Left renal pelvis (tissue), 4 donors: ENCODE data around the gene CAB39. TPM values are rescaled to one million over a fixed set of nuclear protein-coding genes. Genes with fewer than 3 reads are reported as not detected.
A peak's percentile ranks its signal among the peaks of the same experiment; 100 is the strongest.

ENCODE experiments used
- DNase-seq, 4 donors: peaks; one replicate each; pipeline ENCODE4 v3.0.0-alpha.2; 2013; ENCODE audit warnings: low read depth in 4 of 4, low spot score in 3 of 4
- polyA plus RNA-seq, 4 donors: library from polyadenylated mRNA; unstranded; fragments of 120-200 nt; gene quantifications; one replicate each; pipeline ENCODE4 v1.2.1, GENCODE V29; 2013; ENCODE audit not compliant: insufficient read length in 4 of 4

CAB39 gene
- polyA plus RNA-seq, 4 donors, result 52.1 to 102 (median 87.7) TPM

DNA sequence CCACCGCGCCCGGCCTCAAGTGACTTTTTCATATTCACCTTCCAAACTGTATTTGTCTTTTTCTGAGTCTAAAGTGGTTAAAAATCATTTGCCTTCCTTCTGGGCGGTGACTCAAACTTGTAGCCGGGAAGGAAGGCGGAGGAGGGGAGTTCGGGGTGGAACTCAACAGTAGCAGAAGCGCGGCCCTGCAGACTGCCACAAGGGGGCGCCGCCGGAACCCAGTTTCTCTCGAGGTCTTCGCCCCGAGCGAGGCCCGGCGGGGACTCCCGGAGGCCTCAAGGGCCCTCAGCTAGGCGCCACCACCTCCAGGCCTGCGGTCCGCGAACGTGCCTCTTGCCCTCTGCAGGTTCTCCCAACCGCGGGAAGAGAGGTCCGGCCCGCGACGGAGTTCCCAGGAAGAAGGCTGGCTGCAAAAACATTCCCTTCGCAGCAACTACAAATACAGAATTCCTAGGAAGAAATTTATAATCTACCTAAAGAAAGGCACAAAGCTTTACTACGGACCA lies 135.3 kb downstream of the CAB39 start:
- DNase-seq, result no peak

DNA sequence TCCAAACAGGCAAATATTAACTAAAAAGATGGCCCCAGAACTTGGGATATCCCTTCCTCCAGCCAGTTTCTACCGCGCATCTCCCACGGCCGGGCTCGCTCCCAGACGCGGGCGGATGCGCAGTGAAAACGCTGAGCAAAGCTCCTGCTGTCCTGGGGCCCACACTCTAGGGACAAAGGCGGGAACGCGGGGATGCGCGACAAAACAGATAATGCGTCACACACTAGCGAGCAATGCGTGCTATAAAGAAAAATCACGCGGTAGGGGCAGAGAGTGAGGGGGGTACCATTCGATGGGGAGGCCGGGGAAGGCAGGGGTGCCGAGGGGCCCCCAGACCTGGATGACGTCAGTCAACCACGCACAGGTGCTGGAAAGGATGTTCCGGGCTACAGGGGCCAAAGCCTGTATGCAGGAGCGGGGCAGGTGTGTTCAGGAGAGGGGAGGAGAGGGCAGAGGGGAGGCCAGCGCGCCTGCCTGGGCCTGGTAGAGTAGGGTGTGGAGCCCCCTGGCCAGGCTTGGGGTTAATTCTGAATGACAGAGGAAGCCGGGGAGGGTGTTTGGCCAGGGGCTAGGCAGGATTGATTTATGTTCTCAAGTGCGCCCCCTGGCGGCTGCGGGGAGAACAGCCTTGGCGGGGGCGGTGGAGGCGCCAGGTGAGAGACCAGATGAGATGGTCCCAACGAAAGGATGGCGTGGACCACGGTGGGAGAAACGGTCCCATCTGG lies 137.2 kb downstream of the CAB39 start:
- no peak for DNase-seq

DNA sequence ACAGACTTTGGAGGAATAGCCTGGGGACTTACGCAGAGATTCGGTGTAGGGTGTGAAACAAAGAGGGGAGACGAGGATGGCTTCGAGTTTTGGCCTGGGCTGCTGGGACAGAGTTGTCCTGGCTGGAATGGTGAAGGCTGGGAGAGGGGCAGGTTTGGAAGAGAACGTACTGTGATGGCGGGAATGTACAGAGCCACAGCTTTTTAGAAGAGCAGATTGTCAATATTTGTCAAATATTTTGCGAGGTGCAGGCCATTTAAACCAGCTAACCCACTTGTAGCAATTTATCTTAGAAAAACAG lies 137.7 kb downstream of the CAB39 start:
- DNase-seq, result no peak

DNA sequence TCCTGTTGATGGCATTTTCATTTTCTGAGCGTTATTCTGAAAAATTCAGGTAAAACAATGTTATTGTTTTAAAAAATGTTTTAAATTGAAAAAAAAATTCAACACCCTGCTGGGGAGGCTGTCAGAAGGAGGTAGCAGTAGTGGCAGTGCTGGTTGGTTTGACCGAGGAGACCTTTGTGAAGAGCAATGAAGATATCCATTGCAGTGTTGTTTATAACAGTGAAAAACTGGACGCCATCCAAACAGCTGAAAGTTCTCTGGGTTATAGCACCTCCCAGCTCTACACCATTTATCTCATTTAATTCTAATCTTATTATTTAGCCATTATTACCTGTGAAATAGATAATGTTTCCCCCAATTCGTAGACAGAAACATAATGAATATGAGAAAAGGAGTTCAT lies 139.5 kb downstream of the CAB39 start:
- DNase-seq, result no peak

DNA sequence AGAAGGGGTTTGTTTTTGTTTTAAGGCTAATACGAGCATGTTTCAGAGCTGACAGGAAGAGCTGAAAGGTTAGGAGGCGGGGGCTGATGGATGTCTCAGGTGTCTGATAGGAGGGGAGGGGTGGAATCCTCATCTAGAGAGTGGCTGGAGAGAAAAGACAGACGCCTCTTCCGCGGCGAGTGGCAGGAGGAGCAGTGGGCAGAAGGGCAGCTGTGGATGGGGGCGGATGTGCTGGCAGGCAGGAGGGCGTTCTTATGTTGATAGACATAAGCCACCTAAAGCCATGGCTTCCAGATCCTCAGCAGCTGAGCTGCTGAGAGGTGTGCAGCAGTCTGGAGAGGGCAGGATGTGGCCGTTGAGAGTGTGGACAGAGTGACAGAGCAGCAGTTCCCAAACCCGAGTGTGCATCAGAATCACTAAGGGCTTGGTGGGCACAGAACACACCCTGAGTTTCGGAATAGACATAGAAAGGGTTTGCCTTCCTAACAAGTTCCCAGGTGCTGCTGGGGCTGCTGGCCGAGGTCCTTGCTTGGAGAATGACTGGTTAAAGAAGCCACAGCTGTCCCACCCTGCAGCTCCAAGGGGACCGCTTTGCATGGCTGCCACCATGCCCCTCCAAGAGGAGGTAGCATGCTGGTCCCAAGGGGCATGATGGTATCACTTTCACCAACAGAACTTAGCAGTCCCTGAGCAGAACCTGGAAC lies 149.1 kb downstream of the CAB39 start:
- DNase-seq, result no peak

DNA sequence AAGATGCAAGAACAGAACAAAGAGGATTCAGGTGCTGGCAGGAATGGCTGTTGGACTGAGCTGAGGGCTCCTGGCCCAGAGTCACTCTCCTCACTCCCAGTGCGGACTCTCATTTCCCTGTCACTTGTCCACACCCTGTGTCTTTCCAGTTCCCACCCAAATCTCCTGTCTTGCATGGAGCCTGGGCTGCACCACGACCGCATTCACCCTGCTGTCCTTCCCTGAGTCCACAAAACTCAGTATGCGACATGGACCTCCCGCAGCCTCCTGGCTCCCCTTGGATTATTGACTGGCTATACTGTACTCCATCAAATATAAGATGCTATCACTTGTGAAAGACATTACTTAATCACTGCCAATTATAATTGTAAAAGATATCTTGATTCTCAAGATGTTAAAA lies 149.7 kb downstream of the CAB39 start:
- no peak for DNase-seq

DNA sequence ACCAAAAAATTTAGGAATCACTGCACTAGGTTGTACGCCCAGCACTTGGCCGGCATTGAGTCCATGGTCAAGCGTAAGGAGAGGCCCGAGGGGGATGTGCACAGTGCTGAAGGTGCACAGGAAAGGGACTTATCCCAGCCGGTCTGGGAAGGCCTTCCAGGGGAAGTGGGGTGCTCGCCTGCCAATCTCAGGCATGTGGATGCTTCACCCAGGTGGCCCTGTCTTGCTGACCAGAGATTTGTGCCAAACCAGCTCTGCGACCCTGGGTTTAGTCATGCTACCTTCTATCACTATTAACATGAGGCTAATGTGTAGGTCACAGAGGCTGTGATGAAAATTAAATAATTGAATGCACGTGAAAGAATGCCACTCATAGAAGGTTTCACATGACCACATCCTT lies 150.4 kb downstream of the CAB39 start:
- DNase-seq, result no peak

DNA sequence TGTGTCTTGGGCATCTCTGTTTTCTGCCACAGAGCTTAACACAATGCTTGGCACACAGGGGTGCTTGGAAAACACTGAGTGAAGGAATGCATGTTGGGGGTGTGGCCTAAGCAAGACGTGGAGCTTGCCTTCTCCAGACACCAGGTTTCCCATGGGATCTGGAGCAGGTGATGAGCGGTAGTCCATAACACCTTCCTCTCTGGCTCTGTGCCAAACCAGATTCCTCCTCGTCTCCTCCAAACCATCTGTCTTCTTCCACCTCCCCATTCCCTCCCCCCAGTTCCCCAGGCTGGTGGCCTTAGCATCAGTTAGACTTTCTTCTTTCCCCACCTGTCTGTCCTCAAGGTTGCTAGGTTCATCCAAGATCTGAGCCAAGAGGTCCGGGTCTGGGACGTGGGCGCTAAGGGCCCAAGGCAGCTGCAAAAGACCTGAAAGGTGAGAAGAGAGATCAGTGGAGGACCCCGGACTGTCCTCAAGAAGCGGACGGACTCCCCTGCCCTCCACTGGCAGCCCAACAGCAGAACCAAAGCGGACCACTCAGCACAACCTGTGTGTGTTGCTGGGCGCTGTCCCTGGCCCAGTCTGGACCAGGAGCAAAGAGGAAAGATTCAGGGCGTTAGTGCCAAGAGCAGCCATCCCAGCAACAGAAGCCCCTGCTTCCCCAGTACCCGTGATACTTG lies 150.9 kb downstream of the CAB39 start:
- DNase-seq, result no peak

DNA sequence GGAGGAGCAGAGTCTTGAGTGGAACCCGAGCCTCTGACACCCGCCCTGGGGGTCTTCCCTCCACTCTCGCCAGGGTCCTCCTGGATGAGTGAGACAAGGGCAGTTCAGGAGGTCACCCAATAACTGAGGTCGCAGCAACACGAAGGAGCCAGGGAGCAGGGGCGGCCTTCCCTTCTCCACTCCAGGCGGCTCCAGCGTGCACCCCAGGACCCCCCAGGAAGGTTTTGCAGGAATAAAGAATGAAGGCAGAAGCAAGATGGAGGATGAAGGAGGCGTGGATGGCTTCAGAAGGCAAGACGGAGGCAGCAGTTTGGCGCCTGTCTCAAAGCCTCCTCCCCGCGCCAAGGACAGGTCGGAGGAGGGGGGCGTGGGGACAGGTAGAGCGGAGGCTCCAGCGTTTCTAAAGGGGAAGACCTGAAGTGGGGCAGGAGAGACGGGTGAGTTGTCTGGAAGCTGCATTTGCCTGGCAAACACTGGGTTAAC lies 151.5 kb downstream of the CAB39 start:
- DNase-seq, result no peak

DNA sequence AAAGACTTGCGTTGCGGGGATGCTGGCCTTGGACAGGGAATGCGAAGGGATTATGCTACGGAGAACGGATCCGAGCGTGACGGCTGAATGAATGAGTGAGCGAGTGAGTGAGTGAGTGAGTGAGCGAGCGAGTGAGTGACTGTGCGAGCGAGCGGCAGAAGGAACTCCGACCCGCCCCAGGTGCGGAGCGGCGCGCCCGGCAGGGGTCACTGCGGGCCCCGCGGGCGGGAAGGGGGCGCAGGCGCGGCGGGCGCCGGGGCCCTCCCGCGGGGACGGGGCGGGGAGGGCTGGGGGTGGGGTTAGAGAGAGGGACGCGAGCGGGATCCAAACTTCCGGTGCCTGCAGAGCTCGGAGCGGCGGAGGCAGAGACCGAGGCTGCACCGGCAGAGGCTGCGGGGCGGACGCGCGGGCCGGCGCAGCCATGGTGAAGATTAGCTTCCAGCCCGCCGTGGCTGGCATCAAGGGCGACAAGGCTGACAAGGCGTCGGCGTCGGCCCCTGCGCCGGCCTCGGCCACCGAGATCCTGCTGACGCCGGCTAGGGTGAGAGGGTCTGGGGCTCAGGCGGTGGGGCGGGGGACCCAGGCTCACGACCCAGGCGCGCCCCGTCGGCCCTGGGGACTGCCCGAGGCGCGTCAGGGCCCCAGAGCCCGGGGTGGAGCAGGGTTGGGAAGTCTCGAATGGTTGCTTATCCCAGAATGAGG lies 152.1 kb downstream of the CAB39 start, which contains the start of gene ITM2C:
TSS of gene ITM2C (plus strand) at position 338 of the 702 bp plus-strand sequence. CDS start at position 422, 84 bp downstream.
- no peak for DNase-seq

DNA sequence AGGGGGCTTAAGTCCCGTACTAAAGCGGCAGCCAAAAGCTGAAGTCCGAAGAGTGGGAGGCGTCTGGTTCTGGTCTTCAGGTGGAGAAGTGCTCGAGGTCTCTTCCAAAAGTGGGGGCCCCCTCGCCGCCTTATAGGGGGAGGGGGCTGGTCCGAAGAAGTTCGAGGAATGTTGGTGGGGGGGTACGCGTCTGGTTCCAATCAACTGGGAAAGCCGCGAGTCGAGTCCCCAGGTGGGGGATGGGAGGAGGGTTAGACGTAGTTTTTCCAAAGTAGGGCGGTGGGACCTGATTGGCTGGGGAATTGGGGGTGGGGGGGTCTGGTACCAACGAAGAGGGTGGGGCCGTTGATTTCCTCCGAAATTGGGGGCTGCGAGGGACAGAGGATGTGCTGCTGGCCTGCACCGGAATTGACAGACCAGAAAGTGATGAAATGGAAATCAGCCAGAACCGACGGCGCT lies 152.7 kb downstream of the CAB39 start:
- no peak for DNase-seq

DNA sequence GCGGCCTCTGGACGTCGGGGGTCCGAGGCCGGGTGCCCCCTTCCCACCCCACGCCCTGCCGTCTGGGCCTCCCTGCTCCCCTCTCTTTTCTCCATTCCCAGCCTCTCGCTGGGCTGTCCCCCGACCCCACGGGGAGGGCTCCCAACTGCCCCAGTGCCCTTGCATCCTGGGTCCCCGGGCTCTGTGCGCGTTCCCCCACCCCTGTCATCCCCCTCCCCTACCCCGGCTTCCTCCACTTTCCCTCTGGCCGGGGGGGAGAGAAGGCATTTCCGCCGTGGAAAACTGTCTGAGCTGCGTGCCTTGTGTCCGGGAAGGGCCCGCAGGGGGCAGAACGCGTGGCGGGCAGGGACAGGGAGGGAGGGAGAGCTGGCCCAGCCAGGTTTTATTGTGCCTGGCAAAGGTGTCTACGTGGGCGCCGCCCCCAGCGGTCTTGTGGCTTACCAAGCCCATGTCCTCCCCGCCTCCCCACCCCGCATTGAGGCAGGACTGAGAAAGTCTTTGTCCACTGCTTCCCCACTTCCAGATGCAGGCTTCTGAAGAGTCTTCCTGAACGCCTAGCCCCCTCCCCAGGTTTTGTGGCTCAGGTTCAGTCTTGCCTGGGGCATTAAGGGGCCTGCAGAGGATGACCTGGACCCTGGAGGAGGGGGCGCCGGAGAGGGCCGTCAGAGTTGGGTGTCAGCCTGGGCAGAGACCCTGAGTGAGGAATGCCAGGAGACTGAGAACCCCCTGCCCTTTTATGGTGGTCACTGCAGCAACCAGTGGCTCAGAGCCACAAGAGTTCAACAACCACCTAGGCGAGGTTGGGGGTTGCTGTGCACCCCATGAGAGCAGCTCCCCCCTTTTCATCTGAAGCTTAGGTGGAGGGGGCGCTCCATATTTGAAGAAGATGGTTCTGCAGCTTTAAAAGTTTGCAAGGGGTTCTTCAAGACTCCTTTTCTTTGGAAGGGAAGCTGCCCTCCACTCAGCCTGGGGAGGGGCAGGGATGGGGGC lies 153.4 kb downstream of the CAB39 start:
- DNase-seq, result no peak

DNA sequence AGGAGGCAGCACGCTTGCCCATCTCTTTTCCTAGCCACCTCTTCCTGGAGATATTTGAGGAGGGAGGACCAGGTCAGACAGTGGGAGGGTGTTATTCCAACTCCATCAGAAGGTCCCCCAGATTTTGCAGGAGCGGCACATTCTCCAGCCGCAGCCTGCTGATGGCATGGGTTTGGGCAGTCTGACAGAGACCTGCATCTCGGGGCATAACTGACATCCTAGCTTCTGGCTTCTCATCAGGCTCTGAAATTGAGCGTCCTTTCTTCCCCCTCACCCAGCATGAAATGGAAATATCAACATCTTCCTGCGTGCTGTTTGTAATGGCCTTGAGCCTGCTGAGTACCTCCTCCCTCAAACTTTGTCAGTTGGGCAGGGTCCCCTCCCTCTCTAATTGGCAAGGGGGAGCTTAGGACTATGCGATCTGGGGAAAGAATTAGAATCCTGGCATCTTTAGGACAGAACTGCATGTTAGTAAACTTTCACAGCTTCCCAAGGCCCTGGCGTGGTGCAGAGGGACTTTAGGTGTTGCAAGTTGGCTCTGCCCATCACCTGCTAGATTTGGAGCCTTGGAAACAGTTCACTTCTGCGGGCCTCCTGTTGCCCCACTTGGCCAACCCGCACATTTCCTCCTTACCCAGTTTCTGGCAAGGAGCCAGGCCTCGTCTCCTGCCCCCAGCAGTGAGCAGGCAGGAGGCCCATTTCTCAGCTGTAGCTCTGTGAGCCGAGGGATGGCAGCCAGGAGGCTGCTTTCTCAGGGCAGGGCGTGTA lies 154.3 kb downstream of the CAB39 start:
- no peak for DNase-seq

DNA sequence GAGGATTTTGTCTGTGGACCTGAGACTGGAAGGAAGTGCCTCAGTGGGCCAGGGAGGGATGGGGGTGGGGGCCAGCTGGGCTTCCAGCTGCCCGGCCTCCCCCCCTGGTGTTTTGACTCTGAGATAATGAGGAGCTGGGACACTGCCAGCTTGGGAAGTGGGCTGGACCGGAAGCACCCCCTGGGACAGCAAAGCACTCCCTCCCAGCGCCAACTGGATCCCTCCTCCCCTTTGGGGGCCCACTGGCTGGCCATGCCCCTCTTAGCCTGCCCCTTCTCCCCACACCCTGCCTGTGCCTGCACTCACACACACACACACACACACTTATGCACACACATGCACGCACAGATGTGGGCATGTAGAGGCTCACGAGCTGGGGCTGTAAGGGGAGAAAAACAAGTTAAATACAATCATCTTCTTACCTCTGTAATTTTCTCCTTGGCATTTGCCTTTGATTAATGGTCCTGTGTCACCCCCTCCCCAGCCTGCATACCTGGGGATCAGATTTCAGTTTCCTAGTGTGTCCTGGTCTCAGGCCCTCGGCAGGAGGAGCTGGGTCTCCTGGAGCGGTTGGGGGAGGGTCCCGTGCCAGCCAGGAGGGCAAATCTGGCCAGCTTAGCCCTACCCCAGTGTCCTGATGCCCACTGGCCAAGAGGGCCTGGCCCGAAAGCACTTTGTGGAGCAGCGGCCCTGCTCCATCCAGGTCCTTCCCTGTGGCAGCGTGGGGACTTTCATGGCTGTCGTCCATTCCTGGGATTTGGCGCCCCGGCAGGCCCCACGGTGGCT lies 155.7 kb downstream of the CAB39 start:
- DNase-seq, result no peak

DNA sequence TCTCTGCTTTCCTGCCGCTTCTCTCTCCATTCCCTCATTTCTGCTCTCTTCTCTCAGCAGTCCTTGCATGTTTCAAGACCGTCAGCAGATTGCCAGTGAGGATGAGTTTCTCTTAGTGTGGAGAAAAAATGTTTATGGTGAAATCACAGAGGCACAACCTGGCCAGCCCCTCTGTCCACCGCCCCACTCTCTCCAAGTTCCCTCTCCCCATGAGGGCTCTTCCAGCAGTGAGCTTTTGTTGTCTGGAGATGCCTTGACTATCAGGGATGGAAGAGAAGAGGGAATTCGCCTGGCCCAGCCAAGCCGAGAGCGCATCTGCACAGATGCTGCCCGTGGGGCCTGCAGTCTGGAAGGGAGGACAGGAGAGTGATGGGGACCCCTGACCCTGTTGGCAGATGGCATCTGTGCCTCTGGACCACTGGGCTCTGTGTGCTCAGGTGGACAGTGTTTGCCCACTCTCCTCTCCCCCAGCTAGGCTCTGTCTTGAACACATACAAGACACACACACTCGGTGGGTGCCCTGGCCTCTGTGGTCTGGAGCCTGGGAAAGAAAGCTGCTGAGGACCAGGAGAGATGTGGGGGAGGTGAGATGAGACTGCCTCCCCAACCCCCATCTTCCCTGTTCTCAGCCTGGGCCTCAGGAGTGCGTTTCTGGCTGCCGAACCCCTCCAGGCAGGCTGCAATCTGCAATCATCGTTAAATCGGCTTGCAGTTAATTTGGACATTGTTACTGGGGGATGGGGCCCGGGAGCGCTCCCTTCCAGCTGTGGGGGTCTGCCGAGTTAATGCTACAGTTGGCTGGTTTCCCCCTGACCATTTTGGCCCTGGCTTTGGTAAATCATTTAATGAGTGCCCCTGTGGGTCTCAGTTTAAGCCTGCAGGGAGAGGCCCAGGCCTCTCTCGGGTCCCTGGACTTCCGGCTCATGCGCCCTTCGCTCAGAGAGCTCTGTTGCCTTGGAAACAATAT lies 156.6 kb downstream of the CAB39 start:
- DNase-seq, result peak in 1 of 4 donors; percentile 78

DNA sequence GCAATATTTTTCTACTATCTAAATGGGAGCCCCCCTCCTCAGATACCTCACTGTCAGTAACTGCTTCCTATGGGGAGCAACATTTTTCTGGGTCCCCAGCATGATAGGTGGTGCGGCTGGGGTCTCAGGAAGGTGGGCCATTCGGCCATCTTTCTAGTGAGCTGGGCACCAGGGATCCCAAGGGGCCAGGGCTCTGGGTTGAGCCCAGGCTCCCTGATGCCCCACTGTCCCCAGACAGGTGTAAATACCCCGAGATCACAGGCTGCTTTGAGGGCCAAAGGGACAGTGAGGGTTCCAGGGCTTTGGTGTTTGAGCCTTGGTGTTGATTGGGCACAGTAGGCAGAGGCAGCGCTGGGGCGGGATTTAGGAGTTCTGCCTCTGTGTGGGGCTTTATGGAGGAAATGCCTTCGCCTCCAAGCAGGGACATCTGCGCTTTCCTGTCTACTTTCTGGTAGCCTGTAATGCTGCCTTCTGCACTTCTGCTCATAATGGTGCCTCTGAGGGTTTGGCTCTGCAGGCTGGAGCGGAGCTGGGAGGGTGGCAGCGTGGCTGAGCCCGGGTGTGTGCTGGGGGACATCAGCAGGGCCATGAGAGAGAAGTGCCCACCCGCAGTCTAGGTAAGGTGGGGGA lies 157.4 kb downstream of the CAB39 start:
- DNase-seq, result no peak
